ENCODE results near the gene PEX11G.

- TF ChIP-seq, protein P1, sequence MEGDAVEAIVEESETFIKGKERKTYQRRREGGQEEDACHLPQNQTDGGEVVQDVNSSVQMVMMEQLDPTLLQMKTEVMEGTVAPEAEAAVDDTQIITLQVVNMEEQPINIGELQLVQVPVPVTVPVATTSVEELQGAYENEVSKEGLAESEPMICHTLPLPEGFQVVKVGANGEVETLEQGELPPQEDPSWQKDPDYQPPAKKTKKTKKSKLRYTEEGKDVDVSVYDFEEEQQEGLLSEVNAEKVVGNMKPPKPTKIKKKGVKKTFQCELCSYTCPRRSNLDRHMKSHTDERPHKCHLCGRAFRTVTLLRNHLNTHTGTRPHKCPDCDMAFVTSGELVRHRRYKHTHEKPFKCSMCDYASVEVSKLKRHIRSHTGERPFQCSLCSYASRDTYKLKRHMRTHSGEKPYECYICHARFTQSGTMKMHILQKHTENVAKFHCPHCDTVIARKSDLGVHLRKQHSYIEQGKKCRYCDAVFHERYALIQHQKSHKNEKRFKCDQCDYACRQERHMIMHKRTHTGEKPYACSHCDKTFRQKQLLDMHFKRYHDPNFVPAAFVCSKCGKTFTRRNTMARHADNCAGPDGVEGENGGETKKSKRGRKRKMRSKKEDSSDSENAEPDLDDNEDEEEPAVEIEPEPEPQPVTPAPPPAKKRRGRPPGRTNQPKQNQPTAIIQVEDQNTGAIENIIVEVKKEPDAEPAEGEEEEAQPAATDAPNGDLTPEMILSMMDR (IDR thresholded peaks at IDR 0.05): no peak
- no peak for TF ChIP-seq POLR2A (IDR thresholded peaks at IDR 0.05)
- no peak for TF ChIP-seq EP300 (IDR thresholded peaks at IDR 0.05; ENCODE audit: low read depth)
- no peak for TF ChIP-seq POLR2AphosphoS5 (IDR thresholded peaks at IDR 0.05)
Observed at GRCh38 chr19:7445104-7445503, 43.7 kb downstream of the PEX11G start.

All from transverse colon (tissue), 4 donors.